ENCODE measurements around the gene AMPD2. TPM values are rescaled to one million over a fixed set of nuclear protein-coding genes. Genes with fewer than 3 reads are reported as not detected.

The AMPD2 gene
- total and polyA plus RNA-seq, 2 donors (not counting 3 experiments of a cell fraction or from before 2014, with no cell fraction given): 69.4 TPM

DNA sequence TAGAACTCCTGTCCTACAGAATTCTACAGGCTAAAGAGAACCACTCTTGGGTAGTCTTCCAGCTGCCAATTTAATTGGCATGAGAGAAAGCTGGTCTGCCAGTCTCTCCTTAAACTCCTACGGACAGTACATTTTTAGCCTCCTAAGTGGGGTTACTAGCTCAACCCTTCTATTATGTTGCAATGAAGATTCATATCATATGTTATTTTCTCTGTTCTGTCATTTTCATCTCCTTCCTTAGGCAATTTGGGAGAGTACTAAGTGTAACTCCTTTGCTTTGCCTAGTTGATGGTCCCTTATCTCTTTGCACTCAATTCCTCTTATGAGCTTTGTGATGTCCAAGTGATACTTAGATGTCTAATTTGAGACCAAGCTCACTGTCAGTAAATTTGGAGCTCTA is 14.3 kb upstream of the AMPD2 start:
- no peak overlapping the region for H3K27ac ChIP-seq (ENCODE audit: insufficient read depth, low read depth, low read length)
- H3K4me2 ChIP-seq (ENCODE audit: insufficient read depth, low read length): no peak overlapping the region
- no peak for TF ChIP-seq POLR2AphosphoS5 (IDR thresholded peaks at IDR 0.05; ENCODE audit: insufficient read depth, low read depth, low read length)
- TF ChIP-seq, protein P1, sequence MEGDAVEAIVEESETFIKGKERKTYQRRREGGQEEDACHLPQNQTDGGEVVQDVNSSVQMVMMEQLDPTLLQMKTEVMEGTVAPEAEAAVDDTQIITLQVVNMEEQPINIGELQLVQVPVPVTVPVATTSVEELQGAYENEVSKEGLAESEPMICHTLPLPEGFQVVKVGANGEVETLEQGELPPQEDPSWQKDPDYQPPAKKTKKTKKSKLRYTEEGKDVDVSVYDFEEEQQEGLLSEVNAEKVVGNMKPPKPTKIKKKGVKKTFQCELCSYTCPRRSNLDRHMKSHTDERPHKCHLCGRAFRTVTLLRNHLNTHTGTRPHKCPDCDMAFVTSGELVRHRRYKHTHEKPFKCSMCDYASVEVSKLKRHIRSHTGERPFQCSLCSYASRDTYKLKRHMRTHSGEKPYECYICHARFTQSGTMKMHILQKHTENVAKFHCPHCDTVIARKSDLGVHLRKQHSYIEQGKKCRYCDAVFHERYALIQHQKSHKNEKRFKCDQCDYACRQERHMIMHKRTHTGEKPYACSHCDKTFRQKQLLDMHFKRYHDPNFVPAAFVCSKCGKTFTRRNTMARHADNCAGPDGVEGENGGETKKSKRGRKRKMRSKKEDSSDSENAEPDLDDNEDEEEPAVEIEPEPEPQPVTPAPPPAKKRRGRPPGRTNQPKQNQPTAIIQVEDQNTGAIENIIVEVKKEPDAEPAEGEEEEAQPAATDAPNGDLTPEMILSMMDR (IDR thresholded peaks at IDR 0.05; ENCODE audit: extremely low read depth in 1 of 2, insufficient read depth in 1 of 2, low read depth in 1 of 2, low read length in 2 of 2): no peak
- TF ChIP-seq JUN (IDR thresholded peaks at IDR 0.05; ENCODE audit: borderline replicate concordance, insufficient read depth, insufficient read length, low read depth): no peak
- TF ChIP-seq POLR2A (IDR thresholded peaks at IDR 0.05; ENCODE audit: low read depth, low read length): no peak
- no peaks in the 10 kb centered on the region for H4K20me1 ChIP-seq (replicated peaks; ENCODE audit: control insufficient read depth, extremely low read depth, insufficient read depth, low read length)
- no peak overlapping the region for H3K4me3 ChIP-seq (replicated peaks in 1 of 3; ENCODE audit: insufficient read depth in 1 of 3, low read depth in 1 of 3, low read length in 3 of 3)
- H3K79me2 ChIP-seq (ENCODE audit: control insufficient read depth, insufficient read depth, low read length): no peaks in the 10 kb centered on the region
- BruUV-seq (replicated peaks): no TSS peak
- no peaks in the 10 kb centered on the region for H3K9me1 ChIP-seq (replicated peaks; ENCODE audit: control insufficient read depth, extremely low read depth, insufficient read depth, low read length)
- no peaks in the 10 kb centered on the region for H3K27me3 ChIP-seq (ENCODE audit: control insufficient read depth in 2 of 2, insufficient read depth in 2 of 2, low read length in 2 of 2)
- dilution Hi-C loops (cut with MboI; ENCODE audit: extremely low pct_ligation_motif_present, low sequenced_read_pairs): no loop called here
- no peaks in the 10 kb centered on the region for H3K9me3 ChIP-seq (replicated peaks; ENCODE audit: control insufficient read depth, insufficient read depth, low read length)
- no peak overlapping the region for H2AFZ ChIP-seq (ENCODE audit: low read depth, low read length)
- ChIA-PET POLR2A (no interaction called here), CTCF (interaction anchor here (1.0 to 1.9 kb wide), 4 partner anchors 10 to 59 kb away, joined by 3 to 6 read pairs (median 4); no protein-coding TSS in a partner anchor)
- no peak for DNase-seq (ENCODE audit: low read depth, low spot score)
- intact Hi-C loops (cut with micrococcal nuclease): no loop called here
- no peak overlapping the region for H3K9ac ChIP-seq (replicated peaks; ENCODE audit: extremely low read depth, insufficient read depth, low read length)
- peaks cover 0 to 2% of the 10 kb centered on the region in 2 experiments for H3K36me3 ChIP-seq (ENCODE audit: control insufficient read depth in 2 of 2, extremely low read depth in 1 of 2, insufficient read depth in 2 of 2, low read length in 2 of 2)
- no peak for FAIRE-seq
- no peaks in the 10 kb centered on the region for H3K4me1 ChIP-seq (ENCODE audit: control insufficient read depth, extremely low read depth, insufficient read depth, low read length)

DNA sequence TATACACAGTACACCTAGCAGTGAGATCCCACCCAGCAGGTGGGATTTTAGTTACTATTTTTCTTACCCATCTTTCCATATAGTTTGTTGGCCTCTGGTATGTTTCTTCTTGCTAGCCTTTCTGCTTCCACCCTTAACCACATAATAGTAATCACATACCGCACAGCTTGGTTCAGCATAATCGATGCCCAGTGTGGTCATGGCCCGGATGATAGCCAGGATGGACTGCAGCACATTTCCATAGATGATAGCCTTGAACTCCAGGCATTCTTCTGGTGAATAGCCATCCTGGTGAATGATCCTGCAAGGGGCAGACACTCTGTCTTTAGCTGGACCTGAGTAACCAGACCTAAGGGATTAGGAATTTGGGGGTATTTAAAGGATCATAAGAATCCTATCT is 9.8 kb upstream of the AMPD2 start:
- H3K36me3 ChIP-seq (ENCODE audit: control insufficient read depth in 2 of 2, extremely low read depth in 1 of 2, insufficient read depth in 2 of 2, low read length in 2 of 2): no peaks in the 10 kb centered on the region
- no peak overlapping the region for H3K4me2 ChIP-seq (ENCODE audit: insufficient read depth, low read length)
- POLR2A ChIA-PET: interaction anchor here (0.6 kb wide), 1 partner anchor 46 kb away, joined by 3 read pairs; no protein-coding TSS in a partner anchor
- TF ChIP-seq FOS (IDR thresholded peaks at IDR 0.05; ENCODE audit: borderline replicate concordance, insufficient read depth, low read length): no peak
- TF ChIP-seq POLR2AphosphoS5 (IDR thresholded peaks at IDR 0.05; ENCODE audit: insufficient read depth, low read depth, low read length): no peak
- TF ChIP-seq EZH2 (IDR thresholded peaks at IDR 0.05; ENCODE audit: borderline replicate concordance, low read depth, low read length, severe bottlenecking): no peak
- TF ChIP-seq, protein P2, sequence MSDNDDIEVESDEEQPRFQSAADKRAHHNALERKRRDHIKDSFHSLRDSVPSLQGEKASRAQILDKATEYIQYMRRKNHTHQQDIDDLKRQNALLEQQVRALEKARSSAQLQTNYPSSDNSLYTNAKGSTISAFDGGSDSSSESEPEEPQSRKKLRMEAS (IDR thresholded peaks at IDR 0.05; ENCODE audit: insufficient read depth, insufficient read length): no peak
- no peak for TF ChIP-seq POLR2A (IDR thresholded peaks at IDR 0.05; ENCODE audit: low read depth, low read length)
- TF ChIP-seq GATA2 (IDR thresholded peaks at IDR 0.05; ENCODE audit: insufficient read depth, insufficient read length, low read depth, low read length): no peak
- TF ChIP-seq JUN (IDR thresholded peaks at IDR 0.05; ENCODE audit: borderline replicate concordance, insufficient read depth, insufficient read length, low read depth): no peak
- no peak for TF ChIP-seq MYC (IDR thresholded peaks at IDR 0.05; ENCODE audit: low read depth, low read length)
- TF ChIP-seq, protein P1 (IDR thresholded peaks at IDR 0.05; ENCODE audit: extremely low read depth in 1 of 2, insufficient read depth in 1 of 2, low read depth in 1 of 2, low read length in 2 of 2): no peak
- no peaks in the 10 kb centered on the region for H4K20me1 ChIP-seq (replicated peaks; ENCODE audit: control insufficient read depth, extremely low read depth, insufficient read depth, low read length)
- CTCF ChIA-PET: interaction anchor here (1.0 to 1.9 kb wide), 4 partner anchors 9 to 164 kb away, joined by 3 to 4 read pairs (median 3); no protein-coding TSS in a partner anchor
- no peak overlapping the region for H3K4me3 ChIP-seq (replicated peaks in 1 of 3; ENCODE audit: insufficient read depth in 1 of 3, low read depth in 1 of 3, low read length in 3 of 3)
- H3K9ac ChIP-seq (replicated peaks; ENCODE audit: extremely low read depth, insufficient read depth, low read length): no peak overlapping the region
- no peaks in the 10 kb centered on the region for H3K79me2 ChIP-seq (ENCODE audit: control insufficient read depth, insufficient read depth, low read length)
- no peak overlapping the region for H2AFZ ChIP-seq (ENCODE audit: low read depth, low read length)
- BruUV-seq (replicated peaks): no TSS peak
- H3K27ac ChIP-seq (ENCODE audit: insufficient read depth, low read depth, low read length): no peak overlapping the region
- peaks cover 21% of the 10 kb centered on the region for H3K4me1 ChIP-seq (ENCODE audit: control insufficient read depth, extremely low read depth, insufficient read depth, low read length)
- H3K27me3 ChIP-seq (ENCODE audit: control insufficient read depth in 2 of 2, insufficient read depth in 2 of 2, low read length in 2 of 2): no peaks in the 10 kb centered on the region
- no peak for DNase-seq (ENCODE audit: low read depth, low spot score)
- no peak for FAIRE-seq
- no peaks in the 10 kb centered on the region for H3K9me3 ChIP-seq (replicated peaks; ENCODE audit: control insufficient read depth, insufficient read depth, low read length)
- no peaks in the 10 kb centered on the region for H3K9me1 ChIP-seq (replicated peaks; ENCODE audit: control insufficient read depth, extremely low read depth, insufficient read depth, low read length)
- intact Hi-C loops (cut with micrococcal nuclease) (loop anchor here (10.0 kb wide), 1 partner anchor 125 kb away; the partner anchor contains the start of gene ATXN7L2), dilution Hi-C loops (cut with MboI; ENCODE audit: extremely low pct_ligation_motif_present, low sequenced_read_pairs) (no loop called here)
